Psoas muscle (tissue), 8 donors: ENCODE data around the gene CTNND2. TPM values are rescaled to one million over a fixed set of nuclear protein-coding genes. Genes with fewer than 3 reads are reported as not detected.
A peak's percentile ranks its signal among the peaks of the same experiment; 100 is the strongest.

Source experiments
- ATAC-seq, 4 donors: fragments of 200-7000 bp; cut with Tn5 transposase; one replicate each; pipeline ENCODE4 v1.9.1; 2020; ENCODE audit warnings: moderate library complexity in 3 of 4, mild to moderate bottlenecking in 2 of 4
- DNase-seq, 2 donors: peaks; one replicate each; pipeline ENCODE4 v3.0.0-alpha.2; 2020
- H3K27ac ChIP-seq: fragments of 200-600 bp; one replicate; pipeline ENCODE4 v1.8.0; 2022
- H3K27me3 ChIP-seq, 3 donors: fragments of 200-600 bp in 1 of 3; one replicate each; pipeline versions ENCODE4 v1.6.1 to v1.8.0; 2013 to 2022; ENCODE audit warnings: low read length in 2 of 3, mild to moderate bottlenecking in 2 of 3, moderate library complexity in 1 of 3; ENCODE audit not compliant: insufficient read depth in 3 of 3
- H3K36me3 ChIP-seq, 2 donors: fragments of 200-600 bp in 1 of 2; one replicate each; pipeline versions ENCODE4 v1.6.1 to v1.8.0; 2013 to 2022; ENCODE audit warnings: low read depth in 1 of 2, mild to moderate bottlenecking in 1 of 2, moderate library complexity in 1 of 2; ENCODE audit not compliant: insufficient read depth in 1 of 2
- H3K4me1 ChIP-seq: fragments of 200-600 bp; one replicate; pipeline ENCODE4 v1.8.0; 2022
- H3K4me3 ChIP-seq: fragments of 200-600 bp; one replicate; pipeline ENCODE4 v1.8.0; 2022; ENCODE audit warnings: mild to moderate bottlenecking
- H3K9me3 ChIP-seq: fragments of 200-600 bp; one replicate; pipeline ENCODE4 v1.8.0; 2022
- CTCF ChIP-seq: fragments of 200-600 bp; IDR thresholded peaks from one replicate; pipeline ENCODE4 v1.8.0; 2022; ENCODE audit warnings: antibody characterized with exemption
- WGBS, 3 donors: extraction: QIAGEN DNeasy Blood & Tissue Kit; methylation state at CpG; one replicate each; pipeline versions ENCODE4 v1.1.6 to v1.1.7; 2013; 5-methylcytosine and 5-hydroxymethylcytosine counted together
- intact Hi-C, 2 donors: fragments of 100-400 bp; cut with DNase I; formaldehyde crosslinking; loops; one replicate each; pipeline versions ENCODE4 v1.11.0 to v1.14.2; 2022
- polyA plus RNA-seq, 3 donors: library from polyadenylated mRNA; stranded (reverse); fragments of 200-250 nt; gene quantifications; one replicate each; pipeline ENCODE4 v1.2.3, GENCODE V29; 2013
- total RNA-seq, 4 donors: library from RNA; stranded (reverse); fragmentation: NEBNext Ultra II Directional in 2 of 4; extraction: Animal tissue kit (Norgen Biotek cat#: 25700) in 2 of 4; gene quantifications; one replicate each; pipeline versions ENCODE4 v1.2.1 to v1.2.4, GENCODE V29; 2021 to 2023
- donor health status: healthy with polysubstance abuse.
- donor health status: DM: no; HTN: no; CAD: no; lungs with moderate emphysema.
- donor health status: Bipolar disorder and iron deficiency.
- donor health status: healthy.
- donor health status: DM: yes; HTN: yes; CAD: no.
- donor health status: DM: no; HTN: no; CAD: no.
- donor health status: DM: no; HTN: no; CAD: no.
- donor health status: DM: yes; HTN: yes; CAD: no.

Gene CTNND2
- total and polyA plus RNA-seq, 7 donors: 0.09 to 0.14 (median 0.13) TPM; not detected in 4

- TF ChIP-seq CTCF: no peak
- DNase-seq: no peak
- no peak for ATAC-seq
- no peaks in the 10 kb centered on the region for H3K4me1 ChIP-seq
- no peak overlapping the region for H3K4me3 ChIP-seq
- H3K36me3 ChIP-seq: no peaks in the 10 kb centered on the region
- no peak overlapping the region for H3K27ac ChIP-seq
- no peaks in the 10 kb centered on the region for H3K9me3 ChIP-seq
- 52 to 59% (median 57%) methylated on average over 2 of the region's 2 CpGs for WGBS, 3 donors
- peaks cover 4 to 38% (median 16%) of the 10 kb centered on the region in 3 donors for H3K27me3 ChIP-seq
- intact Hi-C loops: no loop called here
These were observed 2.3 kb upstream of the CTNND2 start for GRCh38 chr5:11906497-11906896.

DNA sequence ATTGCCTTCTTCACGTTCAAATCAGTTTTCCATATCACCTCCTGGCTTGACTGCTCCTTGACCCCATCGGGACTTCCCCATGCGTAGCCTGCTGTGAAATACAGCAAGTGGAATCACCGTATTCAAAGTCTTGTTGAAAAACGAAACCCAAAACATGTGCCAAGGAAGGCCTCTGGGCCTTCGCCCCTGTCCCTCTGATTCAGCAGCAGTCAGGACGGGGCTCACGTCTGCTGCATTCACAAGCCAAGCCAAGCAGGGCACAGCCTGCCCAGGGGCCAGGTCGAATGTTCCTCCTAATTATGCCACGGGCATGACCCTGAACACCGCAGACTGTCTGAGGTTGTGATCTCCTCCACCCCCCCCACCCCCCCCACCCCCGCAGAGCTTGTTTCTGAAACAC is 960 bp upstream of the CTNND2 start:
- H3K4me3 ChIP-seq: no peak overlapping the region
- intact Hi-C loops: no loop called here
- H3K36me3 ChIP-seq: no peaks in the 10 kb centered on the region
- H3K9me3 ChIP-seq: no peaks in the 10 kb centered on the region
- DNase-seq (no peak), ATAC-seq (no peak)
- peaks cover 4 to 39% (median 16%) of the 10 kb centered on the region in 3 donors for H3K27me3 ChIP-seq
- no peak for TF ChIP-seq CTCF
- no peaks in the 10 kb centered on the region for H3K4me1 ChIP-seq
- 8 to 11% (median 8%) methylated on average over 12 of the region's 12 CpGs for WGBS, 3 donors
- H3K27ac ChIP-seq: no peak overlapping the region

GRCh38 chr5:11903614-11904264 is 507 bp downstream of the CTNND2 start:
- H3K9me3 ChIP-seq: no peaks in the 10 kb centered on the region
- TF ChIP-seq CTCF: no peak
- peaks cover 4 to 39% (median 16%) of the 10 kb centered on the region in 3 donors for H3K27me3 ChIP-seq
- DNase-seq (peak in 1 of 2 donors; percentile 10), ATAC-seq (no peak)
- no peaks in the 10 kb centered on the region for H3K4me1 ChIP-seq
- 0 to 1% (median 1%) methylated on average over 40 to 97 of the region's 97 CpGs for WGBS, 3 donors
- H3K36me3 ChIP-seq: no peaks in the 10 kb centered on the region
- H3K27ac ChIP-seq: no peak overlapping the region
- H3K4me3 ChIP-seq: no peak overlapping the region
- intact Hi-C loops: no loop called here

GRCh38 chr5:11903121-11903613 is 1.1 kb downstream of the CTNND2 start:
- 1 to 3% (median 2%) methylated on average over 23 of the region's 23 CpGs for WGBS, 3 donors
- Histone ChIP-seq H3K9me3 (no peaks in the 10 kb centered on the region), H3K27me3 (peaks cover 4 to 39% (median 16%) of the 10 kb centered on the region in 3 donors), H3K36me3 (no peaks in the 10 kb centered on the region), H3K27ac (no peak overlapping the region), H3K4me1 (no peaks in the 10 kb centered on the region), H3K4me3 (no peak overlapping the region)
- DNase-seq: no peak
- ATAC-seq: no peak
- TF ChIP-seq CTCF: no peak
- intact Hi-C loops: no loop called here
